Measurements from ENCODE around the gene WBP2. TPM values are rescaled to one million over a fixed set of nuclear protein-coding genes. Genes with fewer than 3 reads are reported as not detected.

WBP2 gene
- polyA plus RNA-seq, 1 donor from 2014 or later: 21.7 TPM

DNA sequence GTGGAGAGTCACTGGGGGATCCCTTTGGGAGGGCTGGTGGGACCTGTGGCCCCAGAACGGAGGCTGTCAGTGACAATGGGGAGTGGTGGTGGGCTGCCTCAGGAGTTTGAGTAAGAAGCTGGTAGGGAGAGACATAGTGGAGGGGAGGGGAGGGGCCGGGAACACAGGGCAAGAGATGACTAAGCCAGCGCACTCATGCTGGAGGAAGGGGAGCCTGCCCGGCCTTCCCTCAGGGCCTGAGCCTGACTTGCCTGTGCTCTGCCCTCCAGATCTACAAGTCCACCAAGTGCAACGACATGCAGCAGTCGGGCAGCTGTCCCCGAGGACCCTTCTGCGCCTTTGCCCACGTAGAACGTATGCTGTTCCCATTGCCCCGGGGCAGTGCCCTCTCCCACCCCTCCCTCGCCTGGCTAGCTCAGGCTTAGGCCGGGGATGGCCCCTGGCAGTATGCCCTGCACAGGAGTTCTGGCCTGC is 40.2 kb downstream of the WBP2 start:
- no peak overlapping the region for H3K4me2 ChIP-seq (ENCODE audit: low read length)
- H3F3A ChIP-seq (ENCODE audit: insufficient read depth, low read length, poor library complexity, severe bottlenecking): no peaks in the 10 kb centered on the region
- H3K27ac ChIP-seq (ENCODE audit: low read length): no peak overlapping the region
- H3K27me3 ChIP-seq (ENCODE audit: insufficient read depth, low read depth, low read length): no peaks in the 10 kb centered on the region
- no peak overlapping the region for H2AFZ ChIP-seq (ENCODE audit: low read depth, low read length)
- TF ChIP-seq MXI1 (conservative IDR thresholded peaks at IDR 0.05; ENCODE audit: poor library complexity, severe bottlenecking): no peak
- no peak for TF ChIP-seq SMC3 (conservative IDR thresholded peaks at IDR 0.05; ENCODE audit: poor library complexity)
- TF ChIP-seq RAD21 (conservative IDR thresholded peaks at IDR 0.05): no peak
- TF ChIP-seq TAF1 (IDR thresholded peaks at IDR 0.05; ENCODE audit: low read depth): no peak
- no peak for TF ChIP-seq EP300 (conservative IDR thresholded peaks at IDR 0.05; ENCODE audit: poor library complexity, severe bottlenecking)
- TF ChIP-seq, protein P1, sequence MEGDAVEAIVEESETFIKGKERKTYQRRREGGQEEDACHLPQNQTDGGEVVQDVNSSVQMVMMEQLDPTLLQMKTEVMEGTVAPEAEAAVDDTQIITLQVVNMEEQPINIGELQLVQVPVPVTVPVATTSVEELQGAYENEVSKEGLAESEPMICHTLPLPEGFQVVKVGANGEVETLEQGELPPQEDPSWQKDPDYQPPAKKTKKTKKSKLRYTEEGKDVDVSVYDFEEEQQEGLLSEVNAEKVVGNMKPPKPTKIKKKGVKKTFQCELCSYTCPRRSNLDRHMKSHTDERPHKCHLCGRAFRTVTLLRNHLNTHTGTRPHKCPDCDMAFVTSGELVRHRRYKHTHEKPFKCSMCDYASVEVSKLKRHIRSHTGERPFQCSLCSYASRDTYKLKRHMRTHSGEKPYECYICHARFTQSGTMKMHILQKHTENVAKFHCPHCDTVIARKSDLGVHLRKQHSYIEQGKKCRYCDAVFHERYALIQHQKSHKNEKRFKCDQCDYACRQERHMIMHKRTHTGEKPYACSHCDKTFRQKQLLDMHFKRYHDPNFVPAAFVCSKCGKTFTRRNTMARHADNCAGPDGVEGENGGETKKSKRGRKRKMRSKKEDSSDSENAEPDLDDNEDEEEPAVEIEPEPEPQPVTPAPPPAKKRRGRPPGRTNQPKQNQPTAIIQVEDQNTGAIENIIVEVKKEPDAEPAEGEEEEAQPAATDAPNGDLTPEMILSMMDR (IDR thresholded peaks at IDR 0.05; ENCODE audit: poor library complexity, severe bottlenecking): no peak
- no peak for TF ChIP-seq EZH2 (IDR thresholded peaks at IDR 0.05; ENCODE audit: borderline replicate concordance, insufficient read depth, low read length, poor library complexity, severe bottlenecking)
- TF ChIP-seq, protein P2, sequence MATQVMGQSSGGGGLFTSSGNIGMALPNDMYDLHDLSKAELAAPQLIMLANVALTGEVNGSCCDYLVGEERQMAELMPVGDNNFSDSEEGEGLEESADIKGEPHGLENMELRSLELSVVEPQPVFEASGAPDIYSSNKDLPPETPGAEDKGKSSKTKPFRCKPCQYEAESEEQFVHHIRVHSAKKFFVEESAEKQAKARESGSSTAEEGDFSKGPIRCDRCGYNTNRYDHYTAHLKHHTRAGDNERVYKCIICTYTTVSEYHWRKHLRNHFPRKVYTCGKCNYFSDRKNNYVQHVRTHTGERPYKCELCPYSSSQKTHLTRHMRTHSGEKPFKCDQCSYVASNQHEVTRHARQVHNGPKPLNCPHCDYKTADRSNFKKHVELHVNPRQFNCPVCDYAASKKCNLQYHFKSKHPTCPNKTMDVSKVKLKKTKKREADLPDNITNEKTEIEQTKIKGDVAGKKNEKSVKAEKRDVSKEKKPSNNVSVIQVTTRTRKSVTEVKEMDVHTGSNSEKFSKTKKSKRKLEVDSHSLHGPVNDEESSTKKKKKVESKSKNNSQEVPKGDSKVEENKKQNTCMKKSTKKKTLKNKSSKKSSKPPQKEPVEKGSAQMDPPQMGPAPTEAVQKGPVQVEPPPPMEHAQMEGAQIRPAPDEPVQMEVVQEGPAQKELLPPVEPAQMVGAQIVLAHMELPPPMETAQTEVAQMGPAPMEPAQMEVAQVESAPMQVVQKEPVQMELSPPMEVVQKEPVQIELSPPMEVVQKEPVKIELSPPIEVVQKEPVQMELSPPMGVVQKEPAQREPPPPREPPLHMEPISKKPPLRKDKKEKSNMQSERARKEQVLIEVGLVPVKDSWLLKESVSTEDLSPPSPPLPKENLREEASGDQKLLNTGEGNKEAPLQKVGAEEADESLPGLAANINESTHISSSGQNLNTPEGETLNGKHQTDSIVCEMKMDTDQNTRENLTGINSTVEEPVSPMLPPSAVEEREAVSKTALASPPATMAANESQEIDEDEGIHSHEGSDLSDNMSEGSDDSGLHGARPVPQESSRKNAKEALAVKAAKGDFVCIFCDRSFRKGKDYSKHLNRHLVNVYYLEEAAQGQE (IDR thresholded peaks at IDR 0.05; ENCODE audit: borderline replicate concordance): no peak
- no peak for TF ChIP-seq POLR2AphosphoS5 (IDR thresholded peaks at IDR 0.05)
- no peak overlapping the region for H3K4me3 ChIP-seq (ENCODE audit: low read length)
- H4K20me1 ChIP-seq (ENCODE audit: insufficient read depth): no peaks in the 10 kb centered on the region
- H3K36me3 ChIP-seq (ENCODE audit: insufficient read depth, low read length): no peaks in the 10 kb centered on the region
- no peaks in the 10 kb centered on the region for H3K9me2 ChIP-seq (ENCODE audit: insufficient read depth, low read length)
- no peak overlapping the region for H3K9ac ChIP-seq (ENCODE audit: low read length)
- H3K79me2 ChIP-seq (replicated peaks; ENCODE audit: insufficient read depth, low read length): no peaks in the 10 kb centered on the region
- no peaks in the 10 kb centered on the region for H3K9me3 ChIP-seq (ENCODE audit: low read length)

DNA sequence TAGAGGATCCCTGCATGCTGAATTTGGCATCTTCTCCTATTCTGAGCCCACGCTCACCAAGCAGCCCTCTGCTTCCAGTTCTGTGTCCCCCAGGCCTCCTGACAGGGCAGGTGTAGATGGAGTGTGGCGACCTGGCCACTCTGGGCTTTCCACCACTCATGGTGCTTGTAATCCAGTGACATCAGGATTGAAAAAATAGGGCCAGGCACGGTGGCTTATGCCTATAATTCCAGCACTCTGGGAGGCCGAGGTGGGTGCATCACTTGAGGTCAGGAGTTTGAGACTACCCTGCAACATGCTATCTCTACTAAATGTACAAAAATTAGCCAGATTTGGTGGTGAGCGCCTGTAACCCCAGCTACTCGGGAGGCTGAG is 41.1 kb downstream of the WBP2 start:
- no peak overlapping the region for H3K27ac ChIP-seq (ENCODE audit: low read length)
- H3K4me3 ChIP-seq (ENCODE audit: low read length): no peak overlapping the region
- H3K79me2 ChIP-seq (replicated peaks; ENCODE audit: insufficient read depth, low read length): no peaks in the 10 kb centered on the region
- no peaks in the 10 kb centered on the region for H4K20me1 ChIP-seq (ENCODE audit: insufficient read depth)
- no peak overlapping the region for H3K4me2 ChIP-seq (ENCODE audit: low read length)
- TF ChIP-seq SMC3 (conservative IDR thresholded peaks at IDR 0.05; ENCODE audit: poor library complexity) (no peak), EP300 (conservative IDR thresholded peaks at IDR 0.05; ENCODE audit: poor library complexity, severe bottlenecking) (no peak), RAD21 (conservative IDR thresholded peaks at IDR 0.05) (no peak)
- TF ChIP-seq, protein P2 (IDR thresholded peaks at IDR 0.05; ENCODE audit: borderline replicate concordance): no peak
- TF ChIP-seq, protein P1 (IDR thresholded peaks at IDR 0.05; ENCODE audit: poor library complexity, severe bottlenecking): no peak
- H3K9me3 ChIP-seq (ENCODE audit: low read length): no peaks in the 10 kb centered on the region
- H3K9ac ChIP-seq (ENCODE audit: low read length): no peak overlapping the region
- H3K9me2 ChIP-seq (ENCODE audit: insufficient read depth, low read length): no peaks in the 10 kb centered on the region
- no peaks in the 10 kb centered on the region for H3K36me3 ChIP-seq (ENCODE audit: insufficient read depth, low read length)
- H2AFZ ChIP-seq (ENCODE audit: low read depth, low read length): no peak overlapping the region
- no peaks in the 10 kb centered on the region for H3F3A ChIP-seq (ENCODE audit: insufficient read depth, low read length, poor library complexity, severe bottlenecking)
- no peaks in the 10 kb centered on the region for H3K27me3 ChIP-seq (ENCODE audit: insufficient read depth, low read depth, low read length)
